ENCODE results near the gene LGI4.

The LGI4 gene

DNA sequence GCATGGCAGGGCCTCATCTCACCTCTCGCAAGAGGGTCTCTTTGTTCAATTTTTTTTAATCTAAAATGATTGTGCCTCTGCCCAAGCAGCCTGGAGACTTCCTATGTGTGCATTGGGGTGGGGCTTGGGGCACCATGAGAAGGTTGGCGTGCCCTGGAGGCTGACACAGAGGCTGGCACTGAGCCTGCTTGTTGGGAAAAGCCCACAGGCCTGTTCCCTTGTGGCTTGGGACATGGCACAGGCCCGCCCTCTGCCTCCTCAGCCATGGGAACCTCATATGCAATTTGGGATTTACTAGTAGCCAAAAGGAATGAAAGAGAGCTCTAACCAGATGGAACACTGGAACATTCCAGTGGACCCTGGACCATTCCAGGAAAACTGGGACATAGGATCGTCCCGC is 11.3 kb downstream of the LGI4 start:
- no peak for DNase-seq (ENCODE audit: low spot score)

GRCh38 chr19:35122687-35123551 is 11.9 kb downstream of the LGI4 start:
- DNase-seq (ENCODE audit: low spot score) = no peak

DNA sequence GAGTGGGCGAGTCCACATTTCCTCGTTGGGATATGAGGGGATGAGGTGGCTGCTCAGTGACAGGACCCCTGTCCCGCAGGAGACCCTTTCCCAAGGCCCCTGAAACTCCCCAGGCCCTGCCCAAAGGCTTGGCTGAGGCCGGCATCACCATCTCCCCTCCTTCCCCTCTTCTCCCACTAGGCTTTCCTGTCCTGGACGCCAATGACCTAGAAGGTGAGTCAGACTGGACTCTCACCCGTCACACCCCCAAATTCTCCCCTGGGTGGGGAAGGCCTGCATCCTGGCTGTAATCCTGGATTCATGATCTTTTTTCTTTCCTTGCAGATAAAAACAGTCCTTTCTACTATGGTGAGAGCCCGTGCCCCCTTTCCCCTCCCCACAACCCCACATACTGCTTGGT is 14.0 kb downstream of the LGI4 start:
- DNase-seq (ENCODE audit: low spot score) = no peak

DNA sequence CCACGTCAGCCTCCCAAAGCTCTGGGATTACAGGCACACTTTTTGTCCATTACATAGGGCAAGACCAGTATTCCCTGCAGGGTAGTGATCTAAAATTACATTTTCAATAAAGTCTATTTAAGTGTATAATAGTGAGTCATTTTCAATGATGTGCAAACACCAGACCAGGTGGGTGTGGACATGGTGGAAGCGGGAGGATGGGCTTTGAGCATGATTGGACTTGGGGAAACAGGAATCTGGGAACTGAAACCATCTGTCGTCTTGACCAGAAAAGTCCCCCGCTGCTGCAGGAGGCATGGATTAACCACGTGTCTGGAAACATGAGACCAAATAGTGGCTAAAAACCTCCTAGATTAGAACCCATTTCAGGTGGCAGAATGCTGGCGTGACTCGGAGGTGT is 14.4 kb downstream of the LGI4 start:
- no peak for DNase-seq (ENCODE audit: low spot score)

- DNase-seq (ENCODE audit: low spot score) = no peak
These were observed 15.2 kb downstream of the LGI4 start for GRCh38 chr19:35119578-35120155.

DNA sequence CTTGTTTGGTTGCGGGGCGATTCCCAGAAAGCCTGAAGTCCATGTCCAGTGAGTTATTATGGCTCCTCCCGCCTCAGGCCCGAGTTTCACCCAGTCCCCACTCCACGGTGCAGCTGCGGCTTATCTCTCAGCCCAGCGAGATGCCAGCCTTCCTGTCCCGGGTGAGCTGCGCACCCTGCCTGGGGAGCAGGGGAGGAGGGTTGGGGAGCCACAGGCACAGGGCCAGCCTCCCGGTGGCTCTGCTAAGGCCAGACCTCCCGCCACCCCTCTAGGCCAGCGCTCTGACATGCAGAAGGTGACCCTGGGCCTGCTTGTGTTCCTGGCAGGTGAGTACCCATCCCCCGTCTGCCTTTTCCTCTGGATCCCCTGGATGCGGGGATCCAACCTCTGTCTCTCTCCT is 15.8 kb downstream of the LGI4 start:
- no peak for DNase-seq (ENCODE audit: low spot score)

DNA sequence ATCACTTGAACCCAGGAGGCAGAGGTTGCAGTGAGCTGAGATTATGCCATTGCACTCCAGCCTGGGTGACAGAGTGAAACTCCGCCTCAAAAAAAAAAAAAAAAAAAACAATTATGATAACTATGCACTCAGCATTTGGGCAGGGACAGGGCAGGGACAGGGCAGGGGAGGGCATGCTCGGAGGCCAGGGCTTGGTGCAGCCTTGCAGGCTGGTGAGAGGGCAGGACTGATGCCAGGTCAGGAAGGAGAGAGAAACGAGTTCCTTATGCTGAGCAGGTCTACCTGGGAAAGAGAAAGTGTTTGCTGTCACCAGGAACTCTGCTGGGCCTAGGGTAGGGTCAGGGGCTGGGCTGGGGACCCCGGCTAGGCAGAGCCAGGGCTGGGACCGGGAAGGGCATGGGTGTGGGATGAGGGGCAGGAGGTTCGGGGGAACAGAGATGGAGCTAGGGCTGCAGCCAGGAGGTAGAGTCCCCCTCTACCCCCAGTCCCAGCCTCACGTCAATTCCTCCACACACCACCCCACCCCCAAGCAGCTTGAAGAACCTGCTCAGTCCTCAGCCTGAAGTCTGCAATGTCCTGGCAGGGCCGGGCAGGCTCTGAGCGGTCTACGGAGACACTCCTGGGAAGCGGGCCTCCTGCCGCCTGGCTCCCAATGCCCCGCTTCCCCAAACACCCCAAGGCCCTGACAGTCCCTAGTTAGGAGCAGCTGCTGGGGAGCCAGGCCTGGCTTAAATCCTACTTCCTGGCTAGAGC is 16.4 kb downstream of the LGI4 start:
- DNase-seq (ENCODE audit: low spot score) = no peak

DNA sequence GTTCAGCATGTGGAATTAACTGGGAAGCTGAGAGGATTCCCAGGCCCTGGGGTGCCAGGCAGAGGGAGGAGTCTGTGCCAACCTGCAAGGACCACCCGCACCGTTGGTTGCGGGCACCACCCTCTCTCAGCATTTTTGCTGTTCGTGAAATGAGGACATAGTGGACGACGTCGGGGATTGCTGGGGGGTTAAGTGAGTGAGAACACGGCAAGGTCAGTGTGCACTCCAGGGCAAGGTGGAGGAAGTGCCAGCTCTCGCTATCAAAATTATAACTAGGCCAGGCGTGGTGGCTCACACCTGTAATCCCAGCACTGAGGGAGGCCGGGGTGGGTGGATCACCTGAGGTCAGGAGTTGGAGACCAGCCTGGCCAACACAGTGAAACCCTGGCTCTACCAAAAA is 17.1 kb downstream of the LGI4 start:
- DNase-seq (ENCODE audit: low spot score) = no peak

DNA sequence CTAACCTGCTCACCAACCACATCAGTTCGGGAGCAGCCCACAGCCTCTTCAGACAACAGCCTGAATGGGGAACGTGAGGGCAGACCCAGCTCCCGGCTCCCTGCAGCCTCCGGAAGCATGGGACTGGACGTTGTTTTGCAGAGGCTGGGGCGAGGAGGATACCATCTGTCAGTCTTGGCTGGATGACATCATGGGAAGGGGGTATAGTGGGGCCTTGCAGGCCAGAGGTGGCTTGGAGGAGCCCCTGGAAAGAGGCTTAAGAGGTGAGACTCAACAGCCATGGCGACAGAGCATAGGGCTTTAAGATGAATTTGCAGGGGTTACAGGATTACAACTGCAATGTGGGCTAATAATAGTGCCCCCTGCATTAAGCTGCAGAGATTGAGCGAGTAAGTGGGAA is 17.7 kb downstream of the LGI4 start:
- DNase-seq (ENCODE audit: low spot score) = no peak

- DNase-seq (ENCODE audit: low spot score) = no peak
These were observed 18.6 kb downstream of the LGI4 start for GRCh38 chr19:35116072-35116801.

DNA sequence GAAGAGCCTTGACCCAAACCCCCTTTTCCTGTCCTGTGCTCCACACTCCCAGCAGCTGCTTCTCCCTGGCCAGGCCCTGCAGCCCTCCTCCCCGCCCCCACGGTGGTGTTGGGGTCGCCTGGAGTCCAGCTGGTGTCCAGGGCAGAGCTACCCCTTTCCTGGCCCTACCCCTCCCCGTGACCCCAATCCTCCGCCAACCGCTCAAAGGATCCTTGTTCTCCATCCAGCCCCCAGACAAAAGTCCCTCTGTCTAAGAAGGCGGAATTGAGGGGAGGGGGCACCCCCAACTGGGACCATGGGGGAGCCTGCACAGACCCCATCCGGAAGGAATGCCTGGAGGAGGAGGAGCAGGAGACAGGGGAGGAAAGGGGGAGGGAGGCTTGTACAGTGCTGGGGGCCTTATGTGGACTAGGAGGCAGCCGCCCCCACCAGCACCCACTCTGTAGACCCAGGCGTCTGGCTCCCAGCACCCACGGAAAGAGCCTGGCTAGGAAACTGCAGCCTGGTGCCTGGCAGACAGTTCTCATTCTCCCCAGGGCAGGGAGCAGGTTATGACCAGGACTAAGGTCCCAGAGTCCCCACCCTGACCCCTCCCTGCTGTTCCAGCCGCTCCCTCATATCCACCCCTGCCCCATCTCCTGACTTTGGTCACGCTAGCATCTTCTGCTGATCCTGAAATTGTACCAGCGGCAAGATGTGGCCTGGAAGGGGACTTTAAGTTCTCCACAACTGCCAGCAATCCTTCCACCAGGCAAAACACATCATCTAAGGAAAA is 19.5 kb downstream of the LGI4 start, which contains the start of gene FXYD3:
Gene FXYD3 (plus strand): TSS at position 647 of the 775 bp plus-strand sequence. CDS start 3,554 bp downstream, outside the sequence.
- DNase-seq (ENCODE audit: low spot score) = no peak

- DNase-seq (ENCODE audit: low spot score) = peak; percentile 77
These were observed 20.3 kb downstream of the LGI4 start for GRCh38 chr19:35114353-35115176.

DNA sequence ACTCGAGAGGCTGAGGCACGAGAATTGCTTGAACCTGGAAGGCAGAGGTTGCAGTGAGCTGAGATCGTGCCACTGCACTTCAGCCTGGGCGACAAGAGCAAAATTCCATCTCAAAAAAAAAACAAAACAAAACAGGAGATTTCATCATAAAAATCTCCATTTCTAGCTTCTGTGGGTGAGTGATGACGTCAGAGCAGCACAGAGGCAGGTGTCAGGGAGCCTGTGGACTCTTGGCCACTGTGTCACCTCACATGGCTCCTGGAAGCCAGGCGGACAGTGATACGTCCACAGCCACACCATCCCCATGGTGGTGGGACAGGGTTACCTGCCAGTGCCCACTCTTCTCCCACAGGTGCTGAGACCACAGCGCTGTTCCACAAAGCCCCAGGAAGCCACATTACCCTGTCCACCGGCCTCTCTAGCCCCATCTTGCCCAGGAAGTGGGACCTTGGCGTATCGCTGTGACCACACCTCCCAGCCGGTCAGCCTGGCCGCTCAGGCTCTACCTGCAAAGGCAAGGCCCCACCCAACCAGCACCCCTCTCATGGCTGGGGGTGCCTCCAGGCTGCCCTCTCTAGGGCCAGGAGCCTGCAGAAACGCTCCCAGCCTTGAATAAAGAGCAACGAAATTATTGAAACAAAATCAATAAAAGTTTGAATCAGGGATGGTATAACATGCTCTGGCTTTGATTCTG is 21.7 kb downstream of the LGI4 start:
- DNase-seq (ENCODE audit: low spot score) = no peak

DNA sequence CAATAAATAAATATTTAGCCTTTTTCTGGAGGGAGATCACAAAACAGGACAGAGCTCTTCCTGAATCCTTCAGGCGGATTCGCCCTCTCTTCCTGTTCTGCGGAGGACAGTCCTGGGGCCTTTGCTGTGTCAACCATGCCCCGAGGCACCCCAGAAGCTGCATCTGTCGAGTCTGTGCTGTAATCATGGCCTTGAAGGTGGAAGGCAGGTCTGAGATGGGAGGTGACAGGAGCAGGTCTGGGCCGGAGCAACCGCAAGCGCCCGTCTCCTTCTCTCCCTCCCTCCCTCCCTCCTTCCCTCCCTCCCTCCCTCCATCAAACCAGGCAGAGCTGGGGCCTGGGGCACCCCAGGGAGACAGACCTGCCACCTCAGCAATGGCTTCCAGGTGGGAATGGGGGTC is 23.9 kb downstream of the LGI4 start:
- no peak for DNase-seq (ENCODE audit: low spot score)

GRCh38 chr19:35109395-35110112 is 25.3 kb downstream of the LGI4 start:
- DNase-seq (ENCODE audit: low spot score) = no peak

DNA sequence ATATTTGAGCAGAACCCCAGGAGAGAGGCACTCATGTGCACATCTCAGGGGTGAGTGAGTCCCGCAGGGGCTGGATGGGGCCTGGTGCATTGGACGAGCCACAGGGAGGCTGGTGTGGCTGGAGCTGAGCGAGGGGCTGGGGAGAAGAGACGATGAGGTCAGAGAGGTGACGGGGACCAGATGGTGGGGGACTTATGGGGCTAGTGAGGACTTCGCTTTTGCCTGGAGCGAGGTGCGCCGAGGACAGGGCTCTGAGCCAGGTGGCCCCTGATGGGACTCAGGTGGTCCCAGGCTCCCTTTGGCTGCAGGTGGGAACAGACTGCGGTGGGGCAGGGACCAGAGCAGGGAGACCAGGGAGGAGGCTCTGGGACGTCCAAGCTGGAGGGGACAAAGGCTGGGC is 26.1 kb downstream of the LGI4 start:
- DNase-seq (ENCODE audit: low spot score) = no peak

DNA sequence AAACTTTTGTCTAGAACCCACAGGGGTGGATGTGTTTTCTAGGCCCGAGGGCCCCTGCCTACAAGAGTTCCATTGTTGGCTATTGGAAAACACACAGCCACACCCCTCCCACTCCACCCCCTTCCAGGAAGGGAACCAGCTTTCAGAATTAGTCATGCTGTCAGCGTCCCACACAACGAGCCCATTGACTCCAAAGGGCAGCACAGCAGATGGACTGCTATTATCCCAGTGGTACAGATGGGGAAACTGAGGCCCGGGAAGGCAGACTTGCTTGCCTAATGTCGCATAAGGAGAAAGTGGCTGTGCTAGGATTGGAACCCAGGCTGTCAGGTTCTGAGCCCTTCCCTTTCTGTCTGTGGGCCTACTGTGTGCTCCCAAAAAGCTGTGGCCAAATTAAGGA is 27.3 kb downstream of the LGI4 start:
- no peak for DNase-seq (ENCODE audit: low spot score)

DNA sequence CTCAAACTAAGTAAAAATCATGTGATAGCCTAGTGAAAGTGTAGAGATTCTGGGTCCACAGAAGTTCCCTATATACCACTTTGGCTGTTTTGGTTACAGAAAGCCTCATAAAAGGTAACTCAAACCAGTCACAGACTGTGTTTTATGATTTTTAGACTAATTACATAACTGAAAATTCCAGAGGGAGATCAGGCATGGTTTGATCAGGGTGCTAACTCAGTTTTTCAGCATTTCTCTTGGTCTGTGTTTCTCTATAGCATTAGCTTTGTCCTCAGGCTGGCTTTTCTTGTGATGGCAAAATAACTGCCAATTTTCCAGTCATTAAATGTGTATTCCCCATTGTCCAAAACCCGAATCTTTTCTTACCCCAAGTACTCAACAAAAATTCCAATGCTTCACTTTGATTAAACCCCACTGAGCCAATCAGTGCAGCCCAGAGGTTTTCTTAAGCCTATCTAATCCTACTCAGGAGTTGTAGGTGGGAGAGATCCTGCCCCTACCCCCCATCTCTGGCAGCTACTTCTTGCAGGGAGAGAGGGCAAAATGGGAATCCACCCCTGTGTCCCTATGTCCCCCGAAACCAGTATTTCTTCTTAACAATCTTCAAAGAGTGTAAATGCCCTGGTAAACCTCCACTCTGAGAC is 27.8 kb downstream of the LGI4 start:
- no peak for DNase-seq (ENCODE audit: low spot score)

GRCh38 chr19:35106291-35106583 is 28.6 kb downstream of the LGI4 start:
- no peak for DNase-seq (ENCODE audit: low spot score)

Data from NAMALWA (cell line).